ENCODE results near the gene ITM2C.

GRCh38 chr2:230815088-230815487, 49.7 kb upstream of the ITM2C start:
- TF ChIP-seq, protein P1, sequence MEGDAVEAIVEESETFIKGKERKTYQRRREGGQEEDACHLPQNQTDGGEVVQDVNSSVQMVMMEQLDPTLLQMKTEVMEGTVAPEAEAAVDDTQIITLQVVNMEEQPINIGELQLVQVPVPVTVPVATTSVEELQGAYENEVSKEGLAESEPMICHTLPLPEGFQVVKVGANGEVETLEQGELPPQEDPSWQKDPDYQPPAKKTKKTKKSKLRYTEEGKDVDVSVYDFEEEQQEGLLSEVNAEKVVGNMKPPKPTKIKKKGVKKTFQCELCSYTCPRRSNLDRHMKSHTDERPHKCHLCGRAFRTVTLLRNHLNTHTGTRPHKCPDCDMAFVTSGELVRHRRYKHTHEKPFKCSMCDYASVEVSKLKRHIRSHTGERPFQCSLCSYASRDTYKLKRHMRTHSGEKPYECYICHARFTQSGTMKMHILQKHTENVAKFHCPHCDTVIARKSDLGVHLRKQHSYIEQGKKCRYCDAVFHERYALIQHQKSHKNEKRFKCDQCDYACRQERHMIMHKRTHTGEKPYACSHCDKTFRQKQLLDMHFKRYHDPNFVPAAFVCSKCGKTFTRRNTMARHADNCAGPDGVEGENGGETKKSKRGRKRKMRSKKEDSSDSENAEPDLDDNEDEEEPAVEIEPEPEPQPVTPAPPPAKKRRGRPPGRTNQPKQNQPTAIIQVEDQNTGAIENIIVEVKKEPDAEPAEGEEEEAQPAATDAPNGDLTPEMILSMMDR (IDR thresholded peaks at IDR 0.05; ENCODE audit: insufficient read depth, low read length), result no peak
- TF ChIP-seq POLR2AphosphoS5 (IDR thresholded peaks at IDR 0.05; ENCODE audit: low read depth) (no peak), SPI1 (IDR thresholded peaks at IDR 0.05; ENCODE audit: borderline replicate concordance, low read depth) (no peak), GABPA (IDR thresholded peaks at IDR 0.05; ENCODE audit: low read depth) (no peak), REST (IDR thresholded peaks at IDR 0.05; ENCODE audit: insufficient replicate concordance, low read depth) (no peak)
